Astrocyte (in vitro differentiated cells and primary cell): ENCODE results near the gene RNU6-1.
A peak's percentile ranks its signal among the peaks of the same experiment; 100 is the strongest.

Experiments
- CTCF ChIP-seq: IDR thresholded peaks from 2 replicates; pipeline ENCODE4 v1.5.1; 2011; ENCODE audit warnings: low read depth, mild to moderate bottlenecking, inconsistent platforms, low read length, moderate library complexity; ENCODE audit not compliant: insufficient read depth
- EZH2 ChIP-seq: IDR thresholded peaks from 2 replicates; pipeline ENCODE4 v1.6.1; 2012; ENCODE audit warnings: mild to moderate bottlenecking, low read length, inconsistent platforms; ENCODE audit not compliant: insufficient read depth

- TF ChIP-seq CTCF: no peak
- peak; percentile 99 for TF ChIP-seq EZH2
Observed at GRCh38 chr15:67833710-67834511, 5.9 kb downstream of the RNU6-1 start.
